HG03135 (cell line): Measurements from ENCODE around the gene RAB33B.
"Not testable (repeated sequence)": the region's sequence is repeated elsewhere in the genome, so short reads cannot be mapped to it uniquely, and the experiment has no call there.

Source experiments
- ATAC-seq: cut with Tn5 transposase; IDR thresholded peaks from one replicate; pipeline ENCODE4 v1.9.1; 2021; ENCODE audit warnings: mild to moderate bottlenecking, moderate library complexity; ENCODE audit not compliant: unreplicated experiment

The RAB33B gene

DNA sequence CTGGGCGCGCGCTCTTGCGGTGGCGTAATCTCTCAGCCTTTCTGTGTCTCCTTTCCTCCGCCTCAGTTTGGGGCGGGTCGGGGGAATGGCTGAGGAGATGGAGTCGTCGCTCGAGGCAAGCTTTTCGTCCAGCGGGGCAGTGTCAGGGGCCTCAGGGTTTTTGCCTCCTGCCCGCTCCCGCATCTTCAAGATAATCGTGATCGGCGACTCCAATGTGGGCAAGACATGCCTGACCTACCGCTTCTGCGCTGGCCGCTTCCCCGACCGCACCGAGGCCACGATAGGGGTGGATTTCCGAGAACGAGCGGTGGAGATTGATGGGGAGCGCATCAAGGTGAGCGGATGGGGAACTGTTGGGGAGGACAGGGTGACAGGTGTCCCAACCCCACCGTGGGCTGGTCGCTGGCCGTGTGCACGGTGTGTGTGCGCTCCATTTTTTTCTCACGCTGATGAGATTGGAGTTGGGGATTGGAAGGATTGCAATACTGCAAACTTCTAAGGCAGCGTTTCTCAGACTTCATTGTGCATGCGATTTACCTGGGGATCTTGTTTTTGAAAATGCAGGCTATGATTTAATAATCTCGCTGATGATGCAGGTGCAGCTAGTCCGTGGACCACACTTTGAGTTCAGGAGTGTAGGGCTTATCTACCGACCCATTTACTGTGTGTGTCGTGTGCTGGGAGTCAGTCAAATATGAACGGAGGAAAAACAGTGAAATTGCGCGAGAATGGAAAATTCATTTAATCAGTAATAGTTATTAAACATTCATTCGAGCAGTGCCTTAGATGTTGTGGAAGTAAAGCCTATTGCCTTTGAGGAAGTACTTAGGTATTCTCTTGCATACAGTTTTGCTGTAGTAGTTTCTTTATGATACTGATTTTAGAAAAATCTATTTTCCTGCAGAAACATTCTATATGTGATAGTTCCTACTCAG lies at the start of gene RAB33B:
RAB33B (plus strand) TSS at position 11 of the 935 bp plus-strand sequence; CDS start at position 86, 75 bp downstream.
- peak; percentile 4 for ATAC-seq

DNA sequence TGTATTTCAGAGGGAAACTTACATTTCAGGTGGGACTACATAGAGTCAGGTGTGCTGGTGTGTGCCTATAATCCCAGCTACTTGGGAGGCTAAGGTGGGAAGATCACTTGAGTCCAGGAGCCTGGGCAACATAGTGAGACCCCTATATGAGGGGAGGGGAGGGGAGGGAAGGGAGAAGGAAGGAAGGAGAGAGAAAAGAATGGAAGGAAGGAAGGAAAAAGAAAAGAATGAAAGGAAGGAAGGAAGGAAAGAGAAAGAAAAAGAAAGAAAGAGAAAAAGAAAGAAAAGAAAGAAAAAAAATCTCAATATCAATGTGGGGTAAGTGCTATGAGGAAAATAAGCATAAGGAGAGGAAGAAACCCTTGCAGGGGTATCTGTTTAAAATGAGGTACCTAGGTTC lies 43.6 kb upstream of the RAB33B start:
- ATAC-seq: no peak

- not testable (repeated sequence) for ATAC-seq
Observed at GRCh38 chr4:139414671-139415210, 39.2 kb upstream of the RAB33B start.

DNA sequence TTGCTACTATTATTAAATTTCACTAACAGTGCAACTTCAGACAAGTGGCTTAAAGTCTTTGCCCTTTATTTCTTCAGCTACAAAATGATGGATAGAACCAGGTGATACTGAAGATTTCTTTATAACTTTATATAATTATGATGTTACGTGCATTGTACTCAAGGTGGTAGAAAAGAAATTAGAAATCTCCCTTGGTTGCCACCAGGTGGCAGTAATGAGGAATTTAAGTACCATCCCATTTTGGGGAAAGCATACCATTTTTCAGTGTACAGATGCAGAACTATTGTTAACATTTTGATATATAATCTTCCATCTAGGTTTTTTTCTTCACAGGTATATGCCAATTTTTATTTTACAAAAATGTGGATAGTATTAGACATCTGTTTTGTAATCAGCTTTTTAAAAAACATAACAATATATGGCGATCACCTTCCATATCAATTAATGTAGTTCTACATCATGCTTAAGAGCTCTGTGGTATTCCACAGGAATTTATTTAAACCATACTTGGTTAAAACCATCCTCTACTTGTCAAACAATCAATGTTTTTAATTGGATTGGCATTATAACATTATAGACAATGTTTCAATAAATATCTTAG lies 37.7 kb upstream of the RAB33B start:
- no peak for ATAC-seq

- ATAC-seq: peak; percentile 81
Observed at GRCh38 chr4:139419388-139419914, 34.5 kb upstream of the RAB33B start.

- no peak for ATAC-seq
Observed at GRCh38 chr4:139420652-139421051, 33.3 kb upstream of the RAB33B start.

DNA sequence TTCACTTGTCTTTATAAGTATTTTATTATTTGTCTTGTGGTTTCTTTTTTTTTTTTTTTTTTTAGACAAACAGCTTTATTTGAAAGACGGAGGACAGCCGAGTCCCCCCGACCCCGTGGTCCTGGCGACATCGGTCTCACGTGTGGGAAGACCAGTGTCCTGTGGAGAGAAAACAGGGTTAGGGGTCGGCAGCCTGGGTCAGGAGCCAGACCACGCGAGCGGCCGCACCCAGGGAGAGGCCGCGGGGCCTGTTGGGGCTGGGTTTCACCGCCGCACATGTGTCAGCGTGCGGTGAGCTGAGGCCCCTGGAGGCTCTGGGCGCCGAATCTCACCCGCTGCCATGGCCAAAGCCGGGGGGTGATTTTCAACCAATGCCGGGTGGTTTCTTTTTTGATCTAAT lies 17.8 kb upstream of the RAB33B start:
- ATAC-seq: no peak

DNA sequence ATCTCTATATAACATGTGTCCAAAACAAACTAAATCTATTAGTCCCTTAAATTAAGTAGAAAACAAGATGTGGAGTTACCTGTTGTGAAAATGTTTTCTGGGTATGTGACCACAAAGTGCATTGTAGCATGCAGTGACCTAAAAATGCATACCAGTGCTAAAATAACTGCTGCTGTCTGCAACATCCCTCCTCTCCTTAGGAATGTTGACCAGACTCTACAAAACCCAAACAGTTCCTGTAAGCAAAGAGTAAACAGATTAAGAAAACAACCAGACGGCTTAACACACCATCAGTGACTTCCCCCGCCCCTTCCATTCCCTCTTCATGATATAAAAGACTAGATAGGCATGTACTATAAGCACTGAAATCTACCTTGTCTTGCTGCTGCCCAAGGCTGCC lies 15.8 kb upstream of the RAB33B start:
- no peak for ATAC-seq

DNA sequence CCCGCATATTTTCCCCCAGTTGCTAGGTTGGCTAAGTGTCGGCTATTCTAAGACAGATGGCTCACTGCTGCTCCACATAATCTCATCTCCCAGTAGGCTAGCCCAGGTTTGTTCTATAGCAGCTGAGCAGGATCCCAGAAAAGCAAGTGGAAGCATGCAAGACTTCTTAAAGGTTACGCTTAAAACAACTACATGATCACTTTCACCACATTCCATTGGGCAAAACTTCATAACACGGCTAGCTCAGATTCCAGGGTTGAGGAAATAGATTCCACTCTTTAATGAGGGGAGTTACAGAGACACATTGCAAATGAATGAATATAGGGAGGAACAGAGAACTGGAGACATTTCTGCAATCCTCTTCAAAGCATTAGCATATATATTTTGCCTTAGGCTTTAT lies 12.9 kb upstream of the RAB33B start:
- ATAC-seq: no peak

DNA sequence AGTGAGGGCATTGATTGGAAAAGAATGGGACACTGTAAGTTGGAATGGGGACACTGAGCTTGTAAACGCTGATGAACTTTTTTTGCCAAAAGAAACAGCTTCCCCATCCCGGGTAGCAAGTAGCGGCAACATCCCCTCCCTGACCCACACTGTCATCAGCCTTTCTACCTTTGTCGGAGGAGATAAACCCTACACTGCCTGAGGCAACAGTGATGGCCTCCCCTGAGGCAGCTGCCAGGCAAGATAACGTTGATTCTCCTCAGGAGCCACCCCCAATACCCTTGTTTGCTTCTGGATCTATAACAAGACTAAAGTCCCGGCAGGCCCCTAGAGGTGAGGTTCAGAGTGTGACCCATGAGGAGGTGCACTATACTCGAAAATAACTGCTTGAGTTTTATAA lies 10.3 kb upstream of the RAB33B start:
- no peak for ATAC-seq

DNA sequence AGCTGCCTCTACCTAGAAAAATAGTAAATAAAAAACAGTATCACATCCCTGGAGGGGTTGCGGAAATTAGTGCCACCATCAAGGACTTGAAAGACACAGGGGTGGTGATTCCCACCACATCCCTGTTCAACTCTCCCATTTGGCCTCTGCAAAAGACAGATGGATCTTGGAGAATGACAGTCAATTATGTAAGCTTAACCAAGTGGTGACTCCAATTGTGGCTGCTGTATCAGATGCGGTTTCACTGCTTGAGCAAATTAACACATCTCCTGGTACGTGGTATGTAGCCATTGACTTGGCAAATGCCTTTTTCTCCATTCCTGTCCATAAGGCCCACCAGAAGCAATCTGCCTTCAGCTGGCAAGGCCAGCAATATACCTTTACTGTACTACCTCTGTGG lies 9.0 kb upstream of the RAB33B start:
- not testable (repeated sequence) for ATAC-seq

DNA sequence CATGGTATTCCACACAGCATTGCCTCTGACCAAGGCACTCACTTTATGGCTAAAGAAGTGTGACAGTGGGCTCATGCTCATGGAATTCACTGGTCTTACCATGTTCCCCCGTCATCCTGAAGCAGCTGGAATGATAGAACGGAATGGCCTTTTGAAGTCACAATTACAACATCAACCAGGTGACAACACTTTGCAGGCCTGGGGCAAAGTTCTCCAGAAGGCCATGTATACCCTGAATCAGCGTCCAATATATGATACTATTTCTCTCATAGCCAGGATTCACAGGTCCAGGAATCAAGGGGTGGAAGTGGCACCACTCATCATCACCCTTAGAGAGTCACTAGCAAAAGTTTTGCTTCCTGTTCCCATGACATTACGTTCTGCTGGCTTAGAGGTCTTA lies 6.8 kb upstream of the RAB33B start:
- not testable (repeated sequence) for ATAC-seq

- no peak for ATAC-seq
Observed at GRCh38 chr4:139450586-139450985, 3.3 kb upstream of the RAB33B start.

GRCh38 chr4:139451997-139452396 lies 1.9 kb upstream of the RAB33B start:
- no peak for ATAC-seq

- ATAC-seq: peak; percentile 55
Observed at GRCh38 chr4:139453041-139453370, 915 bp upstream of the RAB33B start.

DNA sequence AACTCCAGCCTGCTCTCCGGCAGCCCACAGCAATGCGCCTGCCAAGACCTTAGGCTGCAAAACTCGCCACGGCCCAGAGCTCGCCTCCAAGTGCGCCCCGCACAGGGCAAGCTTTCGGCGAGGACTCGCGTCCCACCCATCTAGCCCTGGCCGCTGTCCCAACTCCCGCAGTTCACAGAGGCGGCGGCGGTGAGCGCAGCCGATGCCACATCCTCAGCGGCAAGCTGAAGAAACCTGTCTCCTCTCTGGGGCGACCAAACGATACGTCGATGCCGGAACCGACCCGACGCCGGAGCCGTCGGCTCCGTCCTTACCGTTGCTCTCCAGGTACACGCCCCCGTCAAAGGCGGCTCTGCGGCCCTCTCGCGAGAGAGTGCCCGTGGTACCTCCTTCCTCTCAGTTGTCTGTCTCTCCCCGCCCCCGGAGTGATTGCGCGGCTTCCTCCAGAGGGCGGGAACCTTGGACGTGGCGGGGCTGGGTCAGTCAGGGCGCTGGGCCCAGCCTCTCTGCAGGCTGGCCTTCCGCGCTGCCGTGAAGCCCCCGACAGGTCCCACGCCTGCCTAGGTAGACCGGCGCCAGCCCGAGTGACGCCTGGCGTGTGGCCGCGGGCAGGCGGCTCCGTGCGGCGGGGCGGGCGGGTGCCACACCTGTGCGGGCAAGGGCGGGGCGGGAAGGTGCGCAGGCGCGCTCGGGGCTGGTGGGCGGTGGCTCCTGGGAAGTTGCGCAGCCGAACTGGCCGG lies 380 bp upstream of the RAB33B start:
- peak; percentile 91 for ATAC-seq

- ATAC-seq: no peak
Observed at GRCh38 chr4:139455126-139455538, 1.2 kb downstream of the RAB33B start.

DNA sequence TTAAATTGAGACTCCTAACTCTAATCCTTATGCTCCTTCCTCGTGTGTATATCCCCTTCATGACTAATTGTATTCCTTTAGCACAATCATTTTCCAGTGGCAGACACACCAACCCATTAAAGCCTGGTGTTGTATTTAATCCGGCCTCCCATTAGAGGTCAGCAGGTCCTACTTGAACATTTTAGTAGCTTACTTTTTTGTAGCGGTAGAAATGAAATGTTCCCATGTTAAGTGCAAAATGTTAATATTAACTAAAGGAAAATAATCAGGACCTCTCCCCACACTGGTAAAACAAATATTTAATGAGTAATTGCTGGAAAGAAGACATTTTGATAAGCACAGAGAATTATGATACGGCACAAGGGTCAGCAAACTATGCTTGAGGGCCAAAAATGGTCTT lies 3.4 kb downstream of the RAB33B start:
- no peak for ATAC-seq

DNA sequence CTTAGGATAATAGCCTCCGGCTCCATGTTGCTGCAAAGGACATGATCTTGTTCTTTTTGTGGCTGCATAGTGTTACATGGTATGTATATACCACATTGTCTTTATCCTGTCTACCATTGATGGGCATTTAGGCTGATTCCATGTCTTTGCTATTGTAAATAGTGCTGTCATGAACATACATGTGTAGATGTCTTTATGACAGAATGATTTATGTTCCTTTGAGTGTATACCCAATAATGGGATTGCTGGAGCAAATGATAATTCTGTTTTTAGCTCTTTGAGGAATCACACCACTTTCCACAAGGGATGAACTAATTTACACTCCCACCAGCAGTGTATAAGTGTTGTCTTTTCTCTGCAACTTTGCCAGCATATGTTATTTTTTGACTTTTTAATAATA lies 4.6 kb downstream of the RAB33B start:
- ATAC-seq: no peak

DNA sequence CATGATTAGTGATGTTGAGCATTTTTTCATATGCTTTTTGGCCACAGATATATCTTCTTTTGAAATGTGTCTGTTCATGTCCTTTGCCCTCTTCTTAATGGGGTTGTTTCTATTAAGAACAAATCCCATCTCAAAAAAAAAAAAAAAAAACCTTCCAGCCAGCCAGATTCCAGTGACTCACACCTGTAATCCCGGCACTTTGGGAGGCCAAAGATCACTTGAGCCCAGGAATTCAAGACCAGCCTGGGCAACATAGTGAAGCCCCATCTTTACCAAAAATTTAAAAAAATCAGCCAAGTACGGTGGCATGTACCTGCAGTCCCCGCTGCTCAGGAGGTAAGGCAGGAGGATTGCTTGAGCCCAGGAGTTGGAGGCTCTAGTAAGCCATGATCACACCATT lies 5.1 kb downstream of the RAB33B start:
- no peak for ATAC-seq

DNA sequence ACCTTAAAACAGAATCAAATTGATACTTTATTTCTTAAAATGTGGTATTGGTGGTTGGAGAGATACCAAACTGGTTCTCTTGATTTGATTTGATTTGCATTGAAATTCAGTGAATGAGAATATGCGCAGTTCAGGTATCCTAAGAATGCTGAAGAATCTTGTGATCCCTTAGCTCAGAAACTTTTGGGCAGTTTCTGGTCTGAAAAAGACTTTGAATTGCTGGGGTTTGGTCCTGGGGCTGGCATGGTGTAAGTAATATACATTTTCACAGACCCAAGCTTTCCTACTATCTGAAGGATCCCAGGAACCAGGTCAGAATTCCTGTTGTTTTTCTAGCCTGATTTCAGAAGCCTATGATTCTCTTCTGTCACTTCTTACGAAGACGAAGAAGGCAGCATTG lies 6.6 kb downstream of the RAB33B start:
- ATAC-seq: no peak
